Endothelial cell of umbilical vein (primary cell): ENCODE data around the gene MAN1A1. TPM values are rescaled to one million over a fixed set of nuclear protein-coding genes. Genes with fewer than 3 reads are reported as not detected.

Source experiments
- BruUV-seq: library from RNA; stranded (reverse); fragments of 400-500 nt; replicated peaks from 2 replicates; lab custom pipeline; 2021; lab: Mats Ljungman, UMichigan
- CTCF ChIA-PET: fragments of 300-600, 350-600 bp; sonication (Branson Sonifier 250); formaldehyde crosslinking; loops from one replicate; lab custom pipeline; 2021; ENCODE audit warnings: antibody characterized with exemption, inconsistent platforms; lab: Charles Lee
- POLR2A ChIA-PET: fragments of 300-600, 350-600 bp; sonication (Branson Sonifier 250); formaldehyde crosslinking; loops from one replicate; lab custom pipeline; 2021; ENCODE audit warnings: antibody characterized with exemption, inconsistent platforms; lab: Charles Lee
- DNase-seq: peaks from one replicate; pipeline ENCODE4 v3.0.0-alpha.2; 2011; ENCODE audit warnings: low read depth, low spot score
- FAIRE-seq: peaks from 2 replicates; lab custom pipeline; 2011; peaks lifted over from hg19 to GRCh38; lab: Jason Lieb, UNC
- H2AFZ ChIP-seq: 2 replicates; pipeline ENCODE4 v1.6.0; 2012; ENCODE audit warnings: low read depth, low read length, control low read depth, inconsistent platforms
- H3K27ac ChIP-seq: 2 replicates; pipeline ENCODE4 v1.5.1; 2011; ENCODE audit warnings: low read depth, mild to moderate bottlenecking, control low read depth, low read length, moderate library complexity; ENCODE audit not compliant: insufficient read depth
- H3K27me3 ChIP-seq, 2 experiments: 2 replicates each; pipeline versions ENCODE4 v1.6.0 to v1.6.1; 2011; ENCODE audit warnings: low read length in 2 of 2, mixed read lengths in 1 of 2; ENCODE audit not compliant: control insufficient read depth in 2 of 2, insufficient read depth in 2 of 2
- H3K36me3 ChIP-seq, 2 experiments: 2 replicates in 1 of 2; 3 replicates in 1 of 2; pipeline ENCODE4 v1.5.1; 2011; ENCODE audit warnings: low read length in 2 of 2, mild to moderate bottlenecking in 1 of 2, moderate library complexity in 1 of 2; ENCODE audit not compliant: control insufficient read depth in 2 of 2, insufficient read depth in 2 of 2; ENCODE audit errors: extremely low read depth in 1 of 2
- H3K4me1 ChIP-seq: 3 replicates; pipeline ENCODE4 v1.5.1; 2011; ENCODE audit warnings: mild to moderate bottlenecking, low read length; ENCODE audit not compliant: control insufficient read depth, insufficient read depth; ENCODE audit errors: extremely low read depth
- H3K4me2 ChIP-seq: 2 replicates; pipeline ENCODE4 v1.6.1; 2011; ENCODE audit warnings: low read length, control low read depth, mixed read lengths; ENCODE audit not compliant: insufficient read depth
- H3K4me3 ChIP-seq, 3 experiments: fragments of 200-600 bp in 1 of 3; sonication (generic), shearing (Covaris generic) in 1 of 3; replicated peaks in 1 of 3; 2 replicates each; pipeline ENCODE4 v1.5.1; 2011 to 2016; ENCODE audit warnings: control low read depth in 3 of 3, low read length in 3 of 3, mild to moderate bottlenecking in 2 of 3, inconsistent platforms in 1 of 3, low read depth in 1 of 3, moderate library complexity in 1 of 3; ENCODE audit not compliant: insufficient read depth in 1 of 3
- H3K79me2 ChIP-seq: 2 replicates; pipeline ENCODE4 v1.6.0; 2012; ENCODE audit warnings: low read length, inconsistent platforms; ENCODE audit not compliant: control insufficient read depth, insufficient read depth
- H3K9ac ChIP-seq: replicated peaks from 2 replicates; pipeline ENCODE3; 2011; ENCODE audit warnings: low read length, control low read depth; ENCODE audit not compliant: insufficient read depth; ENCODE audit errors: extremely low read depth
- H3K9me1 ChIP-seq: replicated peaks from 3 replicates; pipeline ENCODE4 v1.6.0; 2011; ENCODE audit warnings: mild to moderate bottlenecking, low read length; ENCODE audit not compliant: control insufficient read depth, insufficient read depth; ENCODE audit errors: extremely low read depth
- H3K9me3 ChIP-seq: replicated peaks from 2 replicates; pipeline ENCODE4 v1.5.1; 2012; ENCODE audit warnings: low read length, inconsistent platforms; ENCODE audit not compliant: control insufficient read depth, insufficient read depth
- H4K20me1 ChIP-seq: replicated peaks from 2 replicates; pipeline ENCODE3; 2011; ENCODE audit warnings: mild to moderate bottlenecking, low read length; ENCODE audit not compliant: control insufficient read depth, insufficient read depth; ENCODE audit errors: extremely low read depth
- CTCF ChIP-seq, 2 donors: IDR thresholded peaks; 1 replicate in 1 of 2; 2 replicates in 1 of 2; pipeline ENCODE4 v1.5.1; 2011; ENCODE audit warnings: low read length in 2 of 2, mild to moderate bottlenecking in 2 of 2, moderate library complexity in 2 of 2, control low read depth in 1 of 2, inconsistent platforms in 1 of 2, low read depth in 1 of 2; ENCODE audit not compliant: insufficient read depth in 1 of 2; ENCODE audit errors: extremely low read depth in 1 of 2
- EZH2 ChIP-seq: IDR thresholded peaks from 2 replicates; pipeline ENCODE4 v1.6.1; 2012; ENCODE audit warnings: borderline replicate concordance, low read depth, mild to moderate bottlenecking, moderate library complexity, low read length, inconsistent platforms; ENCODE audit not compliant: severe bottlenecking
- FOS ChIP-seq: IDR thresholded peaks from 2 replicates; pipeline ENCODE4 v1.6.1; 2011; ENCODE audit warnings: mild to moderate bottlenecking, low read length, moderate library complexity, borderline replicate concordance; ENCODE audit not compliant: insufficient read depth
- GATA2 ChIP-seq: IDR thresholded peaks from 2 replicates; pipeline ENCODE4 v1.7.0; 2011; ENCODE audit warnings: low read depth, mild to moderate bottlenecking, moderate library complexity, mixed read lengths, low read length; ENCODE audit not compliant: insufficient read length, insufficient read depth
- JUN ChIP-seq: IDR thresholded peaks from 2 replicates; pipeline ENCODE4 v1.6.1; 2011; ENCODE audit warnings: borderline replicate concordance, low read depth; ENCODE audit not compliant: insufficient read length, insufficient read depth
- MAX ChIP-seq: IDR thresholded peaks from 2 replicates; pipeline ENCODE4 v1.6.1; 2011; ENCODE audit not compliant: insufficient read depth, insufficient read length
- MYC ChIP-seq: IDR thresholded peaks from one replicate; pipeline ENCODE4 v1.6.1; 2011; ENCODE audit warnings: mild to moderate bottlenecking, low read depth, low read length
- POLR2A ChIP-seq: IDR thresholded peaks from 2 replicates; pipeline ENCODE4 v1.6.1; 2012; ENCODE audit warnings: low read depth, mild to moderate bottlenecking, control low read depth, low read length
- POLR2AphosphoS5 ChIP-seq: IDR thresholded peaks from 2 replicates; pipeline ENCODE4 v1.6.1; 2012; ENCODE audit warnings: low read depth, mild to moderate bottlenecking, control low read depth, low read length, moderate library complexity; ENCODE audit not compliant: insufficient read depth
- dilution Hi-C: fragments of 300-500 bp; cut with MboI; formaldehyde crosslinking; loops from one replicate; pipeline ENCODE4 v1.15.0; 2019; ENCODE audit warnings: low sequenced_read_pairs; ENCODE audit not compliant: extremely low pct_ligation_motif_present
- intact Hi-C: fragments of 100-400 bp; cut with micrococcal nuclease; formaldehyde crosslinking; loops from one replicate; pipeline ENCODE4 v1.10.0; 2022
- polyA plus RNA-seq, 4 experiments: library from polyadenylated mRNA; depleted of rRNA in 3 of 4; stranded (reverse) in 3 of 4; unstranded in 1 of 4; fragments of >200 nt; gene quantifications; 2 replicates each; pipeline versions ENCODE4 v1.2.1 to v1.2.3, GENCODE V29; 2011 to 2012; ENCODE audit warnings: missing spikeins in 1 of 4
- total RNA-seq: library from RNA; stranded (reverse); gene quantifications from 2 replicates; pipeline ENCODE4 v1.2.3, GENCODE V29; 2021

Gene MAN1A1
- total and polyA plus RNA-seq, 2 donors (not counting 3 experiments of a cell fraction or from before 2014, with no cell fraction given), result 3.3 to 12.9 TPM

GRCh38 chr6:119241540-119242309, 107.8 kb downstream of the MAN1A1 start:
- H3K36me3 ChIP-seq, result no peaks in the 10 kb centered on the region
- ChIA-PET POLR2A (no interaction called here), CTCF (no interaction called here)
- no TSS peak for BruUV-seq
- no peak for FAIRE-seq
- H3K4me1 ChIP-seq, result peaks cover 3% of the 10 kb centered on the region
- no peaks in the 10 kb centered on the region for H4K20me1 ChIP-seq
- H3K27ac ChIP-seq, result no peak overlapping the region
- no peaks in the 10 kb centered on the region for H3K9me3 ChIP-seq
- H3K9ac ChIP-seq, result no peak overlapping the region
- intact Hi-C loops (no loop called here), dilution Hi-C loops (no loop called here)
- H3K4me2 ChIP-seq, result no peak overlapping the region
- H3K9me1 ChIP-seq, result no peaks in the 10 kb centered on the region
- no peaks in the 10 kb centered on the region for H3K27me3 ChIP-seq
- no peak for DNase-seq
- no peak overlapping the region for H2AFZ ChIP-seq
- TF ChIP-seq JUN (no peak), MYC (no peak), EZH2 (no peak), POLR2AphosphoS5 (no peak), CTCF (IDR thresholded peaks at IDR 0.05; ENCODE audit: extremely low read depth in 1 of 2, insufficient read depth in 1 of 2, low read depth in 1 of 2, low read length in 2 of 2) (no peak), FOS (no peak), GATA2 (no peak), MAX (no peak), POLR2A (no peak)
- no peak overlapping the region for H3K4me3 ChIP-seq
- no peaks in the 10 kb centered on the region for H3K79me2 ChIP-seq
